T-helper 2 cell treated with Interferon-gamma antibody and Interleukin-4, amounts not matched to agents 5 μg/mL and 100 μg/mL, for 36 hours (primary cell): Measurements from ENCODE around the gene PIP4K2A.
A peak's percentile ranks its signal among the peaks of the same experiment; 100 is the strongest.
"Not testable (repeated sequence)": the region's sequence is repeated elsewhere in the genome, so short reads cannot be mapped to it uniquely, and the experiment has no call there.

Source experiments
- DNase-seq: peaks from one replicate; pipeline ENCODE4 v3.0.0; 2021; ENCODE audit warnings: low spot score
- H3K27ac Mint-ChIP-seq: one replicate; pipeline ENCODE4 v1.8.0; 2021; ENCODE audit warnings: mild to moderate bottlenecking, mixed read lengths
- H3K27me3 Mint-ChIP-seq: one replicate; pipeline ENCODE4 v1.8.0; 2021; ENCODE audit warnings: low read depth, mixed read lengths
- H3K36me3 Mint-ChIP-seq: one replicate; pipeline ENCODE4 v1.8.0; 2021; ENCODE audit warnings: low read depth, mixed read lengths
- H3K4me1 Mint-ChIP-seq: one replicate; pipeline ENCODE4 v1.8.0; 2021; ENCODE audit warnings: low read depth, mixed read lengths
- H3K4me3 Mint-ChIP-seq: one replicate; pipeline ENCODE4 v1.8.0; 2022; ENCODE audit warnings: mild to moderate bottlenecking, moderate library complexity, mixed read lengths
- H3K9me3 Mint-ChIP-seq: one replicate; pipeline ENCODE4 v1.8.0; 2021; ENCODE audit warnings: mixed read lengths

Gene PIP4K2A

DNA sequence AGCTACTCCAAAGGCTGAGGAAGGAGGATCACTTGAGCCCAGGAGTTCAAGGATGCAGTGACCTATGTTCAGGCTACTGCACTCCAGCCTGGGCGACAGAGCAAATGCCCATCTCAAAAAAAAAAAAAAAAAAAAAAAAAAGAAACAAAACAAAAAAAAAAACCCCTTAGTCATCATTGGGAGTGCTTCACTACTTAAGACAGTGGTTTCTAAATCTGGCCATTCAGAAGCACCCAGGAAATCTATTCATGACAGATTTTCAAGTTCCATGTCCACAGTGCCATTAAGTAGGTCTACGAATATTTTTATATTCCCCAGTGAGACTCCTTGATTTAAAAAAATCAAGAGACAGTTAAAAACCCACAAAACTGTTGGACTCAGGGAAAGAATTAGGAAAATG lies 182.9 kb downstream of the PIP4K2A start:
- peaks cover 38% of the 10 kb centered on the region for H3K36me3 Mint-ChIP-seq
- peaks cover 3% of the 10 kb centered on the region for H3K4me1 Mint-ChIP-seq
- peaks cover 2% of the 10 kb centered on the region for H3K27me3 Mint-ChIP-seq
- no peak for DNase-seq
- H3K27ac Mint-ChIP-seq = no peak overlapping the region
- peaks cover 27% of the 10 kb centered on the region for H3K9me3 Mint-ChIP-seq
- no peak overlapping the region for H3K4me3 Mint-ChIP-seq

DNA sequence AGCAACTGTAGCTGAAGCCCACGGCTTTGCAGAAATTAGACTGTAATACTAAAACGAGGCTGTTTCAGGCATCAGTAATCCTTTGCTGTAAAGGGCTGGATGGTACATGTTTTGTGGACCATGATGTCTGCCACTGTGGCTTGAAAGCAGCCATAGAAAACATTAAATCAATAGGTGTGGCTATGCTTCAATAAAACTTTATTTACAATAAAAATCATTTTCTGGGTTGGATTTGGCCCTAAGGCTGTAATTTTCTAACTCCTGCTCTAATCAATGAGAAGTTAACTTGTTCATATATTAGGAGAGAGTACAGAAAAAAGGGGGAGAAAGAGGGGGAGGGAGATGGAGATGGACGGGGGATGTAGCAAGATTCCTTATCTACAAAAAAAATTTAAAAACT lies 183.4 kb downstream of the PIP4K2A start:
- no peak overlapping the region for H3K27ac Mint-ChIP-seq
- peaks cover 2% of the 10 kb centered on the region for H3K27me3 Mint-ChIP-seq
- no peak for DNase-seq
- H3K9me3 Mint-ChIP-seq = peaks cover 24% of the 10 kb centered on the region
- peaks cover 3% of the 10 kb centered on the region for H3K4me1 Mint-ChIP-seq
- no peak overlapping the region for H3K4me3 Mint-ChIP-seq
- H3K36me3 Mint-ChIP-seq = peaks cover 34% of the 10 kb centered on the region

DNA sequence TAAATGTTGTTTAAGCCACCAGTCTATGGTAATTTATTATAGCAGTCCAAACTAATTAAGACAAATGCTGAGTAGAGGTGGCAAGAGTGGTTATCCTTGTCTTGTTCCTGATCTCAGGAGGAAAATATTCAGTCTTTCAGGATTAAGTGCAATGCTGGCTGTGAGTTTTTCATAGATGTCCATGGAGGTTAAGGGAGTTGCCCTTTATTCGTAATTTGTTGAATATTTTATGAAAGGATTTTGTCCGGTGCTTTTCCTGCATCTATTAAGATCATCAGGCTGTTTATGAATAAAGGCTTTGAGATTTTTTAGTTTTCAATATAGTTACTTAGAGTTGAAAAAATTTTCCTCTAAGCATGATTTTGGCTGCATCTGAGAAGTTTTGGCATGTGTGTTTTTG lies 186.9 kb downstream of the PIP4K2A start:
- Mint-ChIP-seq H3K9me3 (peaks cover 49% of the 10 kb centered on the region), H3K36me3 (peaks cover 7% of the 10 kb centered on the region), H3K4me3 (no peak overlapping the region), H3K27me3 (peaks cover 5% of the 10 kb centered on the region), H3K27ac (no peak overlapping the region), H3K4me1 (no peaks in the 10 kb centered on the region)
- no peak for DNase-seq

GRCh38 chr10:22524333-22524732 lies 190.0 kb downstream of the PIP4K2A start:
- H3K36me3 Mint-ChIP-seq, H3K4me3 Mint-ChIP-seq, H3K4me1 Mint-ChIP-seq, H3K27ac Mint-ChIP-seq, H3K27me3 Mint-ChIP-seq, DNase-seq: not testable (repeated sequence)
- peaks cover 52% of the 10 kb centered on the region for H3K9me3 Mint-ChIP-seq

- DNase-seq, H3K4me1 Mint-ChIP-seq, H3K36me3 Mint-ChIP-seq, H3K27ac Mint-ChIP-seq, H3K4me3 Mint-ChIP-seq: not testable (repeated sequence)
- peaks cover 37% of the 10 kb centered on the region for H3K9me3 Mint-ChIP-seq
- H3K27me3 Mint-ChIP-seq = peaks cover 23% of the 10 kb centered on the region
Measured at GRCh38 chr10:22520645-22521044, 193.7 kb downstream of the PIP4K2A start.

DNA sequence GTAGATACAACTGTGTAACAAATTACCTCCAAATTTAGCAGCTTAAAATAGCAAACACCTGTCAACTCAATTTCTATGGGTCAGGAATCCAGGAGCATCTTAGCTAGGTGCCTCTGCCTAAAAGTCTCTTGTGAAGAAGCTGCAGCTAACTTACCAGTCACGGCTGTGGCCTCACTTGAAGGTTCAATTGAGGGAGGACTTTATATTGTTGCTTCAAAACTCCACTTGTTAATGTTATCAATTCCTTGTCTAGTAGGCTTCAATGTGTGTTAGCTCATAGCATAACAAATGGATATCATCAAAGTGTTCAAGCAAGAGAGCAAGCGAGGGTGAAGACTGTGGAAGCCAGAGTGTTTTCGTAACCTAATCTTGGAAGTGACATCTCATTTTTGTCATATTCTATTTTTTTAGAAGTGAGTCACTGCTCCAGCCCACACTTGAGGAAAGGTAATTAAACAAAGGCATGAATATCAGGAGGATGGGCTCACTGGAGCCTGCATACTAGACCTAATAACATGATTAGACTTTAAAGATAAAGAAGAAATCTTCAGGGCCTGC lies 196.1 kb downstream of the PIP4K2A start:
- DNase-seq = no peak
- no peaks in the 10 kb centered on the region for H3K4me1 Mint-ChIP-seq
- H3K27me3 Mint-ChIP-seq = peaks cover 26% of the 10 kb centered on the region

GRCh38 chr10:22515009-22515408 lies 199.4 kb downstream of the PIP4K2A start:
- Mint-ChIP-seq H3K27me3 (peaks cover 39% of the 10 kb centered on the region), H3K27ac (no peak overlapping the region)

More for the DNA sequence above, 196.1 kb downstream of the PIP4K2A start:
- H3K27ac Mint-ChIP-seq = no peak overlapping the region
- H3K9me3 Mint-ChIP-seq = peaks cover 17% of the 10 kb centered on the region
- H3K4me3 Mint-ChIP-seq = no peak overlapping the region
- H3K36me3 Mint-ChIP-seq = peaks cover 1% of the 10 kb centered on the region

DNA sequence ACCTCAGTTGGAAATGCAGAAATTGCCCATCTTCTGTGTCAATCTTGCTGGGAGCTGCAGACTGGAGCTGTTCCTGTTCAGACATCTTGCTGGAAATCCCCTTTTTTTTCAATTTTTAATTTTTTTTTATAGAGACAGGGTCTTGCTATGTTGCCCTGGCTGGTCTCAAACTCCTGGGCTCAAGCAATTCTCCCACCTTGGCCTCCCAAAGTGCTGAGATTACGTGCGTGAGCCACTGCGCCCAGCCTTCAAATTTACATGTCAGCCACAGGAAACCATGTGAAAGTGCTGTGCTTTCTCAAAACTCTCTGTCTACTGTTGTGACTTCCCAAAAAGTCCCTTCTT lies 200.0 kb downstream of the PIP4K2A start:
- not testable (repeated sequence) for H3K4me1 Mint-ChIP-seq, H3K27ac Mint-ChIP-seq, H3K4me3 Mint-ChIP-seq, H3K36me3 Mint-ChIP-seq, DNase-seq
- peaks cover 24% of the 10 kb centered on the region for H3K9me3 Mint-ChIP-seq
- peaks cover 39% of the 10 kb centered on the region for H3K27me3 Mint-ChIP-seq

More at GRCh38 chr10:22515009-22515408, 199.4 kb downstream of the PIP4K2A start:
- peaks cover 20% of the 10 kb centered on the region for H3K9me3 Mint-ChIP-seq
- DNase-seq = no peak
- no peaks in the 10 kb centered on the region for H3K36me3 Mint-ChIP-seq
- no peak overlapping the region for H3K4me3 Mint-ChIP-seq
- no peaks in the 10 kb centered on the region for H3K4me1 Mint-ChIP-seq

DNA sequence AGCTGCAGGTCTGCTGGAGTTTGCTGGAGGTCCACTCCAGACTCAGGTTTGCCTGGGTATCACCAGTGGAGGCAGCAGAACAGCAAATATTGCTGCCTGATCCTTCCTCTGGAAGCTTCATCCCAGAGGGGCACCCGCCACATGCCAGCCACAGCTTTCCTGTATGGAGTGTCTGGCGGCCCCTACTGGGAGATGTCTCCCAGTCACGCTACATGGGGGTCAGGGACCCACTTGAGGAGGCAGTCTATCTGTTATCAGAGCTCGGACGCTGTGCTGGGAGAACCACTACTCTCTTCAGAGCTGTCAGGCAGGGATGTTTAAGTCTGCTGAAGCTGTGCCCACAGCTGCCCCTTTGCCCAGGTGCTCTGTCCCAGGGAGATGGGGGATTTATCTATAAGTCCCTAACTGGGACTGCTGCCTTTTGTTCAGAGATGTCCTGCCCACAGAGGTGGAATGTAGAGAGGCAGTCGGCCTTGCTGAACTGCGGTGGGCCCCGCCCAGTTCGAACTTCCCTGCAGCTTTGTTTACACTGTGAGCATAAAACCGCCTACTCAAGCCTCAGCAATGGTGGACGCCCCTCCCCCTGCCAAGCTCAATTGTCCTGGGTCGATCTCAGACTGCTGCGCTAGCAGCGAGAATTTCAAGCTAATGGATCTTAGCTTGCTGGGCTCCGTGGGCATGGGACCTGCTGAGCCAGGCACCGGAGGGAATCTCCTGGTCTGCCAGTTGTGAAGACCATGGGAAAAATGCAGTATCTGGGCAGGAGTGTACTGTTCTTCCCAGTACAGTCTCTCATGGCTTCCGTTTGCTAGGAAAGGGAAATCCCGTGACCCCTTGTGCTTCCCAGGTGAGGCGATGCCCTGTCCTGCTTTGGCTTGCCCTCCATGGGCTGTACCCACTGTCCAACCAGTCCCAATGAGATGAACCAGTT lies 200.6 kb downstream of the PIP4K2A start:
- Mint-ChIP-seq H3K27me3 (peaks cover 36% of the 10 kb centered on the region), H3K9me3 (peaks cover 30% of the 10 kb centered on the region)
- not testable (repeated sequence) for DNase-seq, H3K27ac Mint-ChIP-seq, H3K36me3 Mint-ChIP-seq, H3K4me3 Mint-ChIP-seq, H3K4me1 Mint-ChIP-seq

- Mint-ChIP-seq H3K9me3 (peaks cover 34% of the 10 kb centered on the region), H3K27me3 (peaks cover 35% of the 10 kb centered on the region)
- not testable (repeated sequence) for H3K4me1 Mint-ChIP-seq, H3K4me3 Mint-ChIP-seq, DNase-seq, H3K27ac Mint-ChIP-seq, H3K36me3 Mint-ChIP-seq
Measured at GRCh38 chr10:22512015-22512414, 202.4 kb downstream of the PIP4K2A start.

GRCh38 chr10:22508214-22508613 lies 206.2 kb downstream of the PIP4K2A start:
- H3K27ac Mint-ChIP-seq, H3K4me3 Mint-ChIP-seq: not testable (repeated sequence)

GRCh38 chr10:22505911-22506685 lies 208.3 kb downstream of the PIP4K2A start:
- Mint-ChIP-seq H3K4me1 (peaks cover 6% of the 10 kb centered on the region), H3K4me3 (peak overlapping the region; percentile 5), H3K9me3 (peaks cover 19% of the 10 kb centered on the region), H3K27me3 (peaks cover 28% of the 10 kb centered on the region), H3K27ac (no peak overlapping the region), H3K36me3 (peaks cover 1% of the 10 kb centered on the region)
- DNase-seq = peak; percentile 23

More at GRCh38 chr10:22508214-22508613, 206.2 kb downstream of the PIP4K2A start:
- not testable (repeated sequence) for H3K4me1 Mint-ChIP-seq, H3K36me3 Mint-ChIP-seq, DNase-seq
- peaks cover 34% of the 10 kb centered on the region for H3K9me3 Mint-ChIP-seq
- H3K27me3 Mint-ChIP-seq = peaks cover 38% of the 10 kb centered on the region

GRCh38 chr10:22504766-22505165 lies 209.6 kb downstream of the PIP4K2A start:
- H3K36me3 Mint-ChIP-seq = peaks cover 1% of the 10 kb centered on the region
- H3K9me3 Mint-ChIP-seq = peaks cover 14% of the 10 kb centered on the region
- peaks cover 6% of the 10 kb centered on the region for H3K4me1 Mint-ChIP-seq
- no peak for DNase-seq
- peaks cover 29% of the 10 kb centered on the region for H3K27me3 Mint-ChIP-seq
- no peak overlapping the region for H3K27ac Mint-ChIP-seq
- no peak overlapping the region for H3K4me3 Mint-ChIP-seq
